ENCODE data around the gene AGXT.

AGXT gene

GRCh38 chr2:240886678-240887609, 18.3 kb downstream of the AGXT start:
- DNase-seq = no peak

DNA sequence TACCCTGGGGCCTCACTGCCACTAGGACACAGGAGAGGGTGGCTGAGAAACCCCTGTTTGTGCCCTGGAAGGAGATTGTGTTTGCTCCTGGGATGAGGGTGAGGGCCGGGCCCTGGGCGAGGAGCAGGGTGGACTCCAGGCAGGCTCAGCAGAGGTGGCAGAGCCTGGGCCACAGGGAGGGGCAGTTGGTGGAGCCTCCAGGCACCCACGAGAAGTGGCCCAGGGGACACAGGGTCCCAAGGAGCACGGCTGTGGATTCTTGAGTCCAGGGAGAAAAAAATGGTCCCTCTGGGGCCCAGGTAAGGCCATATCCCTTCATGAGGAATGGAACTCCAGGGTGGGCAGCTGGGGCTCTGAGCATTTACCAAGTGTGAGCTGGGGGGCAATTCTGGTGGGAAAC, 19.0 kb downstream of the AGXT start:
- no peak for DNase-seq

GRCh38 chr2:240888130-240888889, 19.7 kb downstream of the AGXT start:
- no peak for DNase-seq

DNA sequence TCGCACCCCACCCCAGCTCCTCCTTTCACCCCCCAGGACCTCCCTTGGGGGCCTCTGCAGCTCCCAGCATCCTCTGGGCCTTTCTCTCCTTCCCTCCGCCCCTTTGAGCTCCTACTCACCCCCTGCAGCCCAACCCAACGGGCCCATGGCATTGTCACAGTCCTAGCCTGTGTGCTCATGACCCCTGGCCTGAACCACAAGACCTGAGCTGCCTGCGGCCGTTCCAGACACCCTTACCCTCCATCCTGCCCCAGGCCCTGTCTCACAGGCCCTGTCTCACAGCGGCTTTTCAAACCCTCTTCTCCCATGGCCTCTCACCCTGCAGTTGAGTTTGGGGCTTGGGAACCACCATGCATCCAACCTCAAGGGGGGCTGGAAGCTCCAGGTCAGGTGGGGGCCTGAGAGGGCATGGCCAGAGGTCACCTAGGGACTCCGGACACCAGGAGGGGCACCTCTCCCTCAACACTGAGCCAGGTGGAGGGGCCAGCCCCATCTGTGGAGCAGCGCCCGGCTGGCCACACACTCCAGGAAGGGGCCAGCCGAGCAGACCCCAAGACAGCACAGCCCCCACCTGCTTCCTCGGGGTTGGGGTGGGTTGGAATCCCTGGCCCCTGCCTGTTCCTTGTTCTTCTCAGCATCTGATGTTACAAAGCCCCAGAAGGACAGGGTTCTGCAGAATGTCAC, 20.4 kb downstream of the AGXT start:
- no peak for DNase-seq

GRCh38 chr2:240889601-240890560, 21.3 kb downstream of the AGXT start:
- no peak for DNase-seq

GRCh38 chr2:240890691-240891090, 22.1 kb downstream of the AGXT start:
- no peak for DNase-seq

DNA sequence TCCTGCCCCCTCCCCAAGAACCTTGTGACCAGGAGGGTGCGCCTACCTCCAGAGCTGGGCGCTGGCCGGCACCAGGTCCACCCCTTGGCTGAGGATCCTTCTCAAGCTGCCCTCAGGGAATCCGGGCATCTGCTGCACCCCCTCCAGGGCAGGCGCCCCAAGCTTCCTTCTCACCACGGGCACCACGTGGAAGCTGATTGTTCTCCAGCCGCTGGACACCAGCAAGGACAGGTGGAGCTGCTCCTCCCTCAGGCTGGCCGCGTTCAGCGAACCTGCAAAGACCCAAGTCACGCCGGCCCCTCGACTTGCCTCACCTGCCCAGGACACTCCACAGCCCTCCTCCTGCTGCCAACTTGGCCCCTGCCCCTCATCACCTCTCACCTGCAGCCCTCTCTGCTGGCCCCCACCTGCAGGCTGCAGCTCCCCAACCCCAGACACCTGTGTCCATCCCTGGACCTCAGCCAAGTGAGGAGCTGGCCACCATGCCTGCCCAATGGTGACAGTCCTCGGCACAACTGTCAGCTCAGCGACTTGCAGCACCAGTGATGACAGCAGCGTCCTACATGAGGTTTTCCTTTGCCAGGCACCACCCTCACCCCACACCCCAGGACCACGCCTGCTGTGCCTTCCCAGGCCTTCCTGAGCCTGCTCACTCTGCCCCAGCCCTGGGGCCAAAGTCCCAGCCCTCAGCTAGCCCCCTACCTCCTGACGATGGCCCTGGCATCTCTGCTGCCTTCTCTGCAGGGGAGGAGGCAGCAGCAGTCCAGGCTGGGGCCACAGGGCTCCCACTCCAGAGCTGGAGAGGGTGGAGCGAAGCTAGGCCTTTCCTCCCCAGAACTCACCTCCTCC, 23.1 kb downstream of the AGXT start:
- DNase-seq = no peak

DNA sequence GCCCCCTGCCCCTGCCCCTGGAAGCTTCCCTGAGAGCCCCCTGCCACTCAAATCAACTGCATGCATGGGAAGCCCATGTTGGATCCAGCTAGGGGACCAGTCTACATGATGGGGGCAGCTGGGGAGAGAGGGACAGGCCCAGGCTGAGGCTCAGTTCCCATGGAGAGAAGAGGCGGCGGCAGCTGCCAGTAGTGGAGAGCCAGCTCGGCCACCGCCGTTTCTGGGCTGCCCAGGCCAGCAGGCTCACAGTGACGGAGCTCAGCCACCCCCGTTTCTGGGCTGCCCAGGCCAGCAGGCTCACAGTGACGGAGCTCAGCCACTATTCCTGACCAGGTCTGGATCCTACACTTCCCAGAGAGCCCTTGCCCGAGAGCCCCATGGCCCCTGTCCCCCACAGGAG, 23.7 kb downstream of the AGXT start:
- no peak for DNase-seq

DNA sequence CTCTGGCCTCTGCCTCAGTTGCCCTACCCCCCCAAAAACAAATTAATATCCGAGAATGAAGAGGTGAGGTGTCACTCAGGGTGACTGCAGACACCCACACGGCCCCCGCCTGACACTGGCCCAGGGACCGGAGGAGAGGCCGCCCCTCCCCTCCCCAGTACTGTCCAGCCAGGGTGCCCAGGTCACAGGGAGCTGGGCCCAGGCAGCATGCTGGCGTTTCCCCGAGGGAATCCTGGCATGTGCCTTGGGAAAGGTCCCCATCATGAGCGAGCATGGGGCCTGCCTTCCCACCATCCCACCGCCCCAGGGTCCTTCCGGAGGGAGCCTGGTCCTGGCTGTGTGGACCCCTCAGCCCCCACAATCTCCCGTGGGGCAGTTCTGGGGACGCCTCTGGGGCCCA, 24.3 kb downstream of the AGXT start:
- no peak for DNase-seq

DNA sequence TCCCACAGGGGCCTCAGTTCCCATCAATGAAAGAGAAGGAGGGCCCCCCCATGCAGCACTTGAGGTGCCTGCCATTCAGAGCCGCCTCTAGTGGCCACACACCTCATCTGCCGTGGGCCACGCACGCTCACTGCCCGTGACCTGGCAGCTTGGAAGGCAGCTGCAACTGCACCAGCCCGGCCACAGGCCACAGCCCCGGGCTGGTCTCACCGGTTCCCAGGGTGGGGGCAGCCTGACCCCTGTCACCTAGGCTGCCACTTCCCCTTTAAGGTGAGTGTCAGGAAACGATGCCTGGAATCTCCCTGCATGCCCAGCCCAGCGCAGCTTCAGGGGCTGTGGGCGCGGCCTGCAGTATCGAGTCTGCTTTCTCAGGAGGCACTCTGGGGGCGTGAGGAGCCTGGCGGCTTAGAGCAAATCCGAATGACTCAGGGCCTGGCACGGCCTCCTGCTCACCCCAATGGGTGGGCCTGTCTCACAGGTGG, 24.8 kb downstream of the AGXT start:
- DNase-seq = peak; percentile 18

- DNase-seq = no peak
Observed at GRCh38 chr2:240894006-240894405, 25.4 kb downstream of the AGXT start.

DNA sequence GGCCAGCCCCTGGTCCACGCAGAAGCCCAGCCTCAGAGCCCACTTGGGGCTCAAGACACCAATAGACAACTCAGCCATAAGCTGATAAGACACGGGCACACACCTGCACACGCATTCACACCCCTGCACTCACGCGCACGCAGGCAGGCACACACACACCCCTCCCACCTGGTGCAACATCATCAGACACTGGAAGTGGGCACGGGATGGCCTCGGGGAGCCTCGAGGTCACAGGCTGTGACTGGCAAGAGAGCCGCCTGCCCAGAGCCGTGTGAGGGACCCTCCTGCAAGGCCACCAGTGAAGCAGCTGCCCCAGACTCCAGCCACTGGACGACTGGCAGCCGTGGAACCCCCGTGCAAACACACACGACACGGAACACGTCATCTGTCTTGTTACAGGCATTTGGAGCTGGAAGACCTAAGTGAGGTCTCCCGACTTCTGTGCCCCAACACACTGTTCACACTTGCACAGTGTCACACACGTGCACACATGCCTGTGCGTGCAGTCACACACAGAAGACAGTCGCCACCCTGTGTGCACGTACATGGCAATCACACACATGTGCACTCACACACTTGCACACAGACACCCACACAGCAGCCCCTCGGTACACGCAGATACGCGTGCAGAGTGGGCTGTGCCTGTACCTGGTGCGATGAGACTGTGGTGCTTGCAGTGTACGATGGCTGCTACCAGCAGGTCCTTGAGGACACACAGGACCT, 26.4 kb downstream of the AGXT start:
- no peak for DNase-seq

GRCh38 chr2:240895656-240896388, 27.2 kb downstream of the AGXT start, which contains the start of gene MAB21L4:
Gene MAB21L4, minus strand, starts transcription at chr2:240896156. Its CDS starts 159 bp downstream, at chr2:240895997.
- DNase-seq = peak; percentile 10

GRCh38 chr2:240896394-240896793, 27.8 kb downstream of the AGXT start:
- DNase-seq = peak; percentile 33

DNA sequence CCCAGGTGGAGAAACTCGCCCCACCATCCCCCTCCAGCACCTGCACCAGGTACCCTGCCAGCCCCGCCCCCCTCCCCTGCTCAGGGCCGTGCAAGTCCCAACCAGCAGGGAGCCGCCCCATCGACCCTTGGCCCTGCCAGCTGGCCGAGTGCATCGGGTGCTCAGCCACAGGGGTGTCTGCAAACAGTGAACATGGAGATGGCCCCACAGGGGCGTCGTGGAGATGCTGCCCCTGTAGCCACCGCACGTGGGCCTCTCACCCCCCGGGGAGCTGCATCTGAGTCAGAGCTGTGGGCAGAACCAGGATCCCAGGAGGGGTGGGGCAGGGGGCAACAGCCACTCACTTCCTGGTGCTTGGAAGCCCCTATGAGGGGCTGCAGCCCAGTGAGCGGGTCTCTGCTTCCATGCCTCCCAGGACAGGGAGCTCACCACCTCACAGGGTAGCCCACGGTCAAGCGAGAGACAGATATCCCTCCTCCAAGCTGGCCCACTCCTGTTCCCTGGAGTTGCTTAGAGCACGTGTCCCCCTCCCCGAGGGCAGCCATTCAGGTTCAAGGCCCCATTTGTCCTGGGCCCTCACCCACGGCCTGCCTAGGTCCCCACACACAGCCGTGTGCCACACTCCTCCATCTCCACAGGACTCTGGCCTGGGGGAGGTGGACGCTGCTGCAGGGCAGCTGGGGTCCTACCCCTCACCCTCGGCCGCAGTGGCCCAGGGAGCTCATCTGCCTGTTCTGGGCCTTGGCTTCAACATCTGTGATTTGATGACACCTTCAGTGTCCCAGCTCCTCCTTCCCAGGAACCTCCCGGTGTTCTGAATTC, 28.5 kb downstream of the AGXT start:
- peak; percentile 35 for DNase-seq

DNA sequence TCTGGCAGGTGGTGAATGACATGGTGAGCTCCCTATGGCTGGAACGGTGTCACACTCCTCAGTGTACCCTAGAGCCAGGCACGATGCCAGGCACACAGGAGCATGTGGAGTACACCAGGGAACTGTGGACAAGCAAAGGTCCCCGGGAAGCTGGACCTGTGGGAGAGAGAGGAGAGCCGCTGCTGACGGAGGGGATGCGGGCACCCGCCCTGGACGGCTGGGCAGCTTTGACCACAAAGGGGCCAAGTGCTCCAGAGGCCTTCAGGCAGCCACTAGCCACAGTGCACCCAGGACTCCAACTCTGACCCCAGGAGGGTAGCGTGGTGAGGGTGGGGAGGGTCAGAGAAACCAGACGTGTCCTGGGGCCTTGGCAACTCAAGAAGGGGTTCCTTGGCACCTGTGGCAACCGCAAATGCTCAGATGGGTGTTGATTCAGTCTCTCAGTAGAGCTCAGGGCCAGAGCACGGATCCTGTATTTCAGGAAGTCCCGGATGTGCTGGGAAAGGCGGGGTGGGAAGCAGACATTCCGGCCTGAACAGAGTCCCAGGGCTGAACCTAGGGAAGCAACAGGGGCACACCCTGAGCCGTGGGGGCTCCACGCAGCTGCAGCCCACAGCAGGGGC, 29.6 kb downstream of the AGXT start:
- DNase-seq = no peak

DNA sequence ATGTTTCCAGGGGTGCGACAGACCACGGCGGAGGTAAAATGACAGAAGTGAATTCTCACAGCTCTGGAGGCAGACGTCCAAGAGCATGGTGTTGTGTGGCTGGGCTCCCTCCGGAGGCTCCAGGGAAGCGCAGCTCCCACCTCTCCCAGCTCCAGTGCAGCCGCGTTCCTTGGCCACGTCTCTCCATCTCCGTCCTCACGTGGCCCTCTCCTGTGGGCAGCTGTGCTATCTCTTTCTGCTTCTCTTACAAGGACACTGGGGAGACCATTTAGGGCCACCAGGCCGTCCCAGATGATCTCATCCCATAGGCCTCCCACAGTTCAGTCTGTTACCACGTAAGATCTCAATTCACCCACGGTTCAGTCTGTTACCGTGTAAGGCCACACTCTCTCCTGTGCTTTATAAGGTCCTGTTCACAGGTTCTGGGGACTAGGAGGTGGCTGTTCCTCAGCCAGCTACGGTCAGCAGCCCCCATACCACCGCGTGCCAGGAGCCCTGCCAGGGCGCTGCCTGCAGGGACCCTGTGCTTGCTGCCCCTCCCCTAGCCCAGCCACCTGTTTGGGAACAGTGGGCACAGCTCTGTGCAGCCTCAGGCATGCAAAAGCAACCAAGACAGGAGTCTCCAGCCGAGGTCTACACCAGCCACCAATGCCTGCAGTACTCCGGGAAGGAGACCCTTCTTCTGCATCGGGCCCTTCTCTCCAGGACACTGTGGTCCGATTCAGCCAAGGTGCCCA, 30.3 kb downstream of the AGXT start:
- DNase-seq = no peak
